Superior temporal gyrus (tissue), 1 donor: Measurements from ENCODE around the gene TRIO.
A peak's percentile ranks its signal among the peaks of the same experiment; 100 is the strongest.
"Not testable (repeated sequence)": the region's sequence is repeated elsewhere in the genome, so short reads cannot be mapped to it uniquely, and the experiment has no call there.

Experiments used
- DNase-seq: peaks from one replicate; pipeline ENCODE4 v3.0.0-alpha.2; 2016; ENCODE audit errors: extremely low spot score

Gene TRIO

GRCh38 chr5:14435481-14435880 lies 292.3 kb downstream of the TRIO start:
- no peak for DNase-seq

GRCh38 chr5:14436122-14436521 lies 293.0 kb downstream of the TRIO start:
- DNase-seq = not testable (repeated sequence)

GRCh38 chr5:14436801-14437542 lies 293.8 kb downstream of the TRIO start:
- no peak for DNase-seq

- no peak for DNase-seq
Observed at GRCh38 chr5:14438195-14438606, 295.1 kb downstream of the TRIO start.

- no peak for DNase-seq
Observed at GRCh38 chr5:14439087-14439871, 296.1 kb downstream of the TRIO start.

GRCh38 chr5:14440223-14440581 lies 297.1 kb downstream of the TRIO start:
- no peak for DNase-seq

- DNase-seq = peak; percentile 79
Observed at GRCh38 chr5:14440582-14441431, 297.7 kb downstream of the TRIO start.

GRCh38 chr5:14441641-14442040 lies 298.5 kb downstream of the TRIO start:
- no peak for DNase-seq

- no peak for DNase-seq
Observed at GRCh38 chr5:14442536-14442935, 299.4 kb downstream of the TRIO start.

GRCh38 chr5:14443671-14444093 lies 300.5 kb downstream of the TRIO start:
- DNase-seq = peak; percentile 59

GRCh38 chr5:14444161-14444560 lies 301.0 kb downstream of the TRIO start:
- DNase-seq = peak; percentile 67

GRCh38 chr5:14445013-14445412 lies 301.9 kb downstream of the TRIO start:
- peak; percentile 13 for DNase-seq

GRCh38 chr5:14445576-14446290 lies 302.6 kb downstream of the TRIO start:
- peak; percentile 48 for DNase-seq

GRCh38 chr5:14447958-14448911 lies 305.1 kb downstream of the TRIO start:
- peak; percentile 13 for DNase-seq

GRCh38 chr5:14449052-14449661 lies 306.0 kb downstream of the TRIO start:
- no peak for DNase-seq

GRCh38 chr5:14450018-14450524 lies 306.9 kb downstream of the TRIO start:
- peak; percentile 71 for DNase-seq

- DNase-seq = no peak
Observed at GRCh38 chr5:14450742-14451141, 307.6 kb downstream of the TRIO start.

- DNase-seq = no peak
Observed at GRCh38 chr5:14451871-14452270, 308.7 kb downstream of the TRIO start.

GRCh38 chr5:14452685-14453454 lies 309.7 kb downstream of the TRIO start:
- no peak for DNase-seq
